NCI-H2196 (cell line): ENCODE measurements around the gene ST6GALNAC4.
A peak's percentile ranks its signal among the peaks of the same experiment; 100 is the strongest.

ENCODE experiments used
- DNase-seq: peaks from one replicate; lab custom pipeline; 2025; ENCODE audit not compliant: unreplicated experiment; lab: John Stamatoyannopoulos, UW

ST6GALNAC4 gene

DNA sequence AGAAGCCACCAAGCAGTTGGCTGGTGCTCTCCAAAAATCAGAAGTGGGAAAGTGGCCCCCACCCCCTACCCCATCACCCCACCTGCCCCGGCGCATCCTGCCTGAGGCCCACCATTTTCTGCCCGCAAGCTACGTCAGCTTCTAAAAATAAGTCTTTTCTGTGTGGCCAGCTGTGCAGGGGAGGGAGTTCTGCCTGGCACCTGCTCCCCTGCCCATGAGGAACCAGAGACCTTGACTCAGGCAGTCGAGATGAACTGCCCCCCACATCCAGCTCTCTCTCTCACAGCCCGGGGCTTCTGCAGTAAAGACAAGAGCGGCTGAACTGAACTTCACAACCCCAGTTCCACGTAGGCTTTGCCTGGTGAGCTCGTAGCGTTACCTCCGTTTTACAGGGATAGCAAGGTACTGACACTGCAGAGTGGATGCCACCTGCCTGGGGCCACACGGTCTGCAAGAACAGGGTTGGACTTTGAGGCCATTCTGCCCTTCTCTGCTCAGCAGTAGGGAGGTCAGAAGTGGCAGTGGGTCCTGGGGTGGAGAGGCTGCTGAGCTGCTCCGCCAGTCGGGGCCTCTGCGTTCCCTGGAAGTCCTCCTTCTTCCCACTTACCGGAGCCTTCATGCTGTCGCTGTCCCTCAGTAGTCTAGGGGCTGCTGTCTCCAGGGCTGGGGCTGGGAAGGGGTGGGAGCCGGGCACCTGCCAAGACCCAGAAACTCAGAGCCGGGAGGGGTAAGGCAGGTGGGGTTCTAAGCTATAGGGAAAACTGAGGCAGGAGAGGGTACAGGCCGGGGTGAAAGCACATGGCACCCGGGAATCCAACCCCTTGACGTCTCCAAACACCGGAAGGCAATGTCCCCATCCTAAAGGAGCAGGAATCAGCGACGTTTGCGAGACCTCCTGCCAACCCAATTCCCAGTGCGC lies 781 bp downstream of the ST6GALNAC4 start:
- no peak for DNase-seq

DNA sequence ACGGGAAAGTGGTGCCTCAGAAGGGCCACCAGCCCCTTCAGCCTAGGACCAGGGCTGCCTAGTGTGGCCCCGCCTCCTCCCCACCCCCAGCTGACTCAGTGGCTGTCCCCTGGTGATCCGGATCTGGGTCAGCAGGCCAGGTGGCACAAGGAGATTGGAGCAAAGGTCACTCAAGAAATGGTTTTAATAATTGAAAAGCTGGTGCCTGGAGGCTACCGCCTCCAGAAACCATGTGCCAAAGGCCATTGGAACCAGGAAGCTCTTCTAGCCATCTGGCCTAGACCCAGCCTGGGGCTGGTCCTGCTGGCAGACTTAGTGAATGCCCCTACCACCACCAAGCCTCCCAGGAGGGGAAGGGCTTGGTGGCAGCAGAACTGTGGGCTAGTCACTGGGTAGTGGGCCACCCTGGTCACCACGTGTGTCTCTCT lies 1.5 kb downstream of the ST6GALNAC4 start:
- DNase-seq: no peak

DNA sequence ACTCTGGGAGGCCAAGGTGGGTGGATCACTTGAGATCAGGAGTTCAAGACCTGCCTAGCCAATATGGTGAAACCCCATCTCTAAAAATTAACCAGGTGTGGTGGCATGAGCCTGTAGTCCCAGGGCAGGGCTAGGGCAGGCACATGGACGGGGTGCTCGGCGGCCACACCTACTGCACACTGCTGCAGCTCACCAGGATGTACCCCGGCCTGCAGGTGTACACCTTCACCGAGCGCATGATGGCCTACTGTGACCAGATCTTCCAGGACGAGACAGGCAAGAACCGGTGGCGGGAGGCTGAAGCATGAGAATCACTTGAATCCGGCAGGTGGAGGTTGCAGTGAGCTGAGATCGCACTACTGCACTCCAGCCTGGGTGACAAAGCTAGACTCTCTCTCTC lies 3.2 kb downstream of the ST6GALNAC4 start:
- no peak for DNase-seq

DNA sequence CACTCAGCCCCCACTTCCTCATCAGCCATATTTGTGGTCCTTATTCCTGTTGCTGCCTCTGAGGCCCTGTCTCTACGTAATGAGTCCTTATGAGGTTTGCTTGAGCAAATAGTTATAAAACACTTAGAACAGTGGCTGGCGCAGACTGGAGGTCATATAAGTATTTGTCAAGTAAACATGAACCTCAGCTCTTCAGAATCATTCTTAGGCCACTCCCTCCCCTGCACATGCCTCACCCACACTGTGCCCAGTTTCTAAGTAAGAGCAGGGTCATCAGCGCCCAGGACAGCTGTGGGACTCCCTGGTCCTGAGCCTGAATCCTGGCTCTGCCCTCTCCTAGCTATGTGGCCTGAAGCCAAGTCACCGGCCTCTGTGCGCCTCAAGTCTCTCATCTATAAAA lies 4.0 kb downstream of the ST6GALNAC4 start:
- peak; percentile 44 for DNase-seq

DNA sequence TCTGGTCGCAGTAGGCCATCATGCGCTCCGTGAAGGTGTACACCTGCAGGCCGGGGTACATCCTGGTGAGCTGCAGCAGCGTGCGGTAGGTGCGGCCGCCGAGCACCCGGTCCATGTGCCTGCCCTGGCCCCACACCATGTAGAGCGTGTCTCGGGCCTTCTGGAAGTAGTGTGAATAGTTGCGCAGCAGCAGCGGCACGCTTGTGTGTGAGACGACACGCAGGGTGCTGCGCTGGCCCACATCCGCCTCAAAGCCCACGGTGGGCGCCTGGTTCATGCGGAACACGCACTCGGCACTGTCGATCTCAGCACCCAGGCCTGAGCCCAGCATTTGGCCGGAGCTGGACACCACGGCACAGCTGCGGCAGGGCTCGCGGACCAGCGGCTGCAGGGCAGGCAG lies 4.5 kb downstream of the ST6GALNAC4 start:
- DNase-seq: no peak

DNA sequence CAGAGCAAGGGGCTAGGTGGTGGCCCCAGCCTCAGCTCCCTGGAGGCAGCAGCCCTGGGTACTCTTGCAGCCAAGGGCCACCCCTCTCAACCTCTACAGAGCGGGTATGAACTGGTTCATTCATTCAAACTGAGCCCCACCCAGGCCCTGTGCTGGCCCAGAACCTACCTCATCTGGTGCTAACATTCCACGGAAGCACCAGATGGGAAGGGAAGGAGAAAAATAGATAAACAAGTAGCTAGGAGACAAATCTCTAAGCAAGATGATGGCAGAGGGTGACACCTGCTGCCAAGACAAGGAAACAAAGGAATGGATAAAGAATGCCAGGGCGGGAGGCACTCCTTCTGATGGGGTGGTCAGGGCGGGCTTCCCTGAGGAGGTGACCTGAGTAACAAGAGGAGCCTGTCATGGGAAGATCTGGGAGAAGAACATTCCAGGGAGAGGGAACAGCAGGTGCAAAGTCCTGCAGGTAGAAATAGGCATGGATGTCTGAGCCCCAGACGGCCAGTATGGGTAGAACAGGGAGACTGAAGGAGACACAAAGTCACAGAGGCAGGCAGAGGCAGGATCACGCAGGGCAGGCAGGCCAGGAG lies 6.1 kb downstream of the ST6GALNAC4 start:
- no peak for DNase-seq

DNA sequence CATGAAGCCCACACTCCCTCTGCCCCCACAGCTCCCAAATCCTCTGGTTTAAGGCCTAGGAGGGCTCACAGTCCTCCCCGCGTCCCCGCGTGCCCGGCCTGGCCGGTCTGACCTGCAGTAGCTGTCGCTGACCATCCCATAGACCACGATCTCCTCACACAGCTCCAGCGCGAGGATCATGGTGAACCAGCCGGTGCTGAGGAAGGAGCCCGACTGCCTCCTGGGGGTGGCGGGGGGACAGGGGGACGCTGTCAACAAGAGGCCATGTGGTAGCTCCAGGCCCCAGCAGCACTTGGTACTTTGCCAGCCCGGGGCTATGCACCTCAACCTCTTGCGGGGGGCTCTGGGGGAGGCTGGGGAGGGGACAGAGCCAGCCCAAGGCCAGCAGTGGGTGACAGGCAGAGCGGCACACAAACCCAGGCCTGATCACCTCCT lies 7.0 kb downstream of the ST6GALNAC4 start:
- DNase-seq: no peak

DNA sequence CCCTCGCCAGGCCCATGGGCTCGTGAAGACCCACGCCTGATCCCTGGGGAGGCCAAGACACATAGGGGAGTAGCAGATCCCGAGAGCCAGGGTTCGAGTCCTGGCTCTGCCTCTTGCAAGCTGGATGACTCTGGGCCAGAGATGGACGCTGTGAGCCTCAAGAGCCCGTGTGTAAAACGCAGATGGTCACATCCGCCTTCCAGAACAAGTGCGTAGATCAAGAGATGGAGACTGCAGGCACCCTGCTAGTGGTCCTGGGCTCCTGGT lies 8.2 kb downstream of the ST6GALNAC4 start:
- no peak for DNase-seq

DNA sequence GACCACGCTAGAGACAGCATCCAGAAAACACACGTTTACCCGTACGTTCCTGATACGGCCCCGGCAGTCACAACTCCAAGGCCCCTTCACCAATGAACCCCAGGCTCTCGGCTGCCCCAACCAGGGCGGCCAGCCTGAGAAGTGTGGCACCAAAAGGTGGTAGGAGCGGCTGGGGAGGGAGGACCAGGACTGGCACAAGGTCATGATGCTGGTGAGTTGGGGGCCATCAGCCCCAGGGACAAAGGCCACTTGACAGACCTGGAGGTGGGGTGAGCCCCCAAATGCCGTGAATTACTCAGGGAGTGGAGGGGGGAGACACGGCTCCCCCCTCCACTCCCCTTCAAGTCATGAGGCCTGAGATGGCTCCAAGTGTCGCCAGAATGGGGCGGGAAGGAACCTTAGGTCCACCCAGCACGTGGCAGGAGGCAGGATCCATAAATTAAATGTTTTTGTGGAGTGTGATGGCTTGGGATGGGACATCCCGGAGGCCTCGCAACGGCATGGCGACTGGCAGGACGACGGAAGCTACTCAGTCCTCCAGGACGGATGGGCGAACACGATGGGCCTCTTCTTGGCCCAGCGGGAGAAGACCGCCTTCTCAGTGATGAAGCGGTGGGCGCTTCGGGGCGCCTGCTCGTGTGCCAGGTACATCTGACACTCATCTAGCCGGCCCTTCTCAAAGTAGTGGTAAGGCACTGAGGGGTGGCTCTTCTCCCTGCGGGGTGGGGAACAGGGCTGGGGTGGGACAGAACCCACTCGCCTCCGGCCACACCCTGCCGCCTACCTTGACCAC lies 8.8 kb downstream of the ST6GALNAC4 start:
- no peak for DNase-seq

DNA sequence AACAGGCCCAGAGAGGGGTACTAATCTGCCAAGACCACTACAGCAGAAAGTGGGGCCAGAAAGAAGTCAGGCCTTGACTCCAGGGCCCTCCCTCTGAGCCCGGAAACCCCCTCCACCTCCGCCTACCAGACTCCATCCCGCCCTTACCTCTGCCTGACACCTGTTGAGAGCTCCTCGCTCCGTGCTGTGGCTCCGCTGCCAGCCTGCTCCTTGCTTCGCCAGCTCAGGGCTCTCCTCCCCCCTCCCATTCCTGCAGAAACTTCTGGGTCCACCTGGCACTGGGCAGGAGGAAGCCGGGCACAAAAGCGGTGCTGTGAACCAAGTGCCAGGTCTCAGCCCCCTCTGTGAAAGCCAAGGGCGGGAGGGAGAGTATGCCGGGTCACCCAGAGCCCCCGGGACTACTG lies 11.1 kb downstream of the ST6GALNAC4 start:
- DNase-seq: no peak

DNA sequence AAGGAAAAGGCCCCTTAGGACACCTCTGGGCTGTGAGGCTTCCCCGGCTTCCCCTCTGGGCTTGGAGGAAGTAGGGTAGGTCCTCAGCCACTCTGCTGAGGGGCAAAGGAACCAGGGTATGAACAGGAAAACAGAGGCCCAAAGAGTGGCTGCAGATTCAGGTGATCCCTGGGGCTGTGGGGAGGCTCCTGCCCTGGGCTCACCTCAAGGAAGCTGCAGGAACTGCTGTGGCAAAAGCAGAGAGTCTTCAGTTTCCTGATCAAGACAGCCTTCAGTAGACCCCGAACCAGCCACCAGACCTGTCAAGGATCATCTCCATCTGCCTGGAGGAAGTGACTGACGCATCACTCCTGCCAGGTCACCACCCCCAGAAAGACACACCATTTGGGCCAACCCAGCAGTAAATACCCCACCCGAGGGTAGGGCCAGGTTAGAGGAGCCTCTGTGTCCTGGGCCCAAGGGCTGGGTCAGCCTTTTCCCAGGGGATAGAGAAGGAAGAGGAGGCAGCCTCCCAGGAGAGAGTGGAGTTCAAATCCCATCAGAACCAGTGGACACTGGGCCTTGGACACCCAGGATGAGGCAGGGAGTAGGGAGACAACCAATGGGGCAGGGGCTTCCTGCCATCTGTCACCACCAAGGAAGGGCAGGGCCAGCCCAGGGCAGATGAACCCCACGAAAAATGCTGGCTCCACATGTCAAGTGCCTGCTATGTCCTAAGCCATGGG lies 11.7 kb downstream of the ST6GALNAC4 start:
- DNase-seq: no peak

DNA sequence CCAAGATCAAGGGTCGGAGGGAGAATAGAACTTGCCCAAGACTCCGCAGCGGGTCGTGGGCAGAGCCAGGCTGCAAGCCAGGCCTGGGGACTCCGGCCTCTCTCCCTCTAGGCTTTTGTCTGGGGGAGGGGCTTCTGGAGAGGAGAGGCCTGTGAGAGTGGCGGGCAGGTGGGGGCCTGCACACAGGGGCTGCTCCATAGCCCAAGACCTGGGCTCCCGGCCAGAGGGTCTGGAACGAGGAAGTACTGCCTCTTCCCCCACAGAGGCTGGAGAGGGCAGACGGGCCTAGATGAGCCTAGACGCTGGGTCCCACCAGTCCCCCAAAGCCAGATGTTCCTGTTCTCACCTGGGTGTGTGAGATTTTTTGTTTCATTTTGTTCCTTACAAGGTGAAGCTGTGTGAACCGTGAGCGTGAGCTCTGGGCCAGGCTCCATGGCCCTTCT lies 12.3 kb downstream of the ST6GALNAC4 start:
- DNase-seq: no peak

DNA sequence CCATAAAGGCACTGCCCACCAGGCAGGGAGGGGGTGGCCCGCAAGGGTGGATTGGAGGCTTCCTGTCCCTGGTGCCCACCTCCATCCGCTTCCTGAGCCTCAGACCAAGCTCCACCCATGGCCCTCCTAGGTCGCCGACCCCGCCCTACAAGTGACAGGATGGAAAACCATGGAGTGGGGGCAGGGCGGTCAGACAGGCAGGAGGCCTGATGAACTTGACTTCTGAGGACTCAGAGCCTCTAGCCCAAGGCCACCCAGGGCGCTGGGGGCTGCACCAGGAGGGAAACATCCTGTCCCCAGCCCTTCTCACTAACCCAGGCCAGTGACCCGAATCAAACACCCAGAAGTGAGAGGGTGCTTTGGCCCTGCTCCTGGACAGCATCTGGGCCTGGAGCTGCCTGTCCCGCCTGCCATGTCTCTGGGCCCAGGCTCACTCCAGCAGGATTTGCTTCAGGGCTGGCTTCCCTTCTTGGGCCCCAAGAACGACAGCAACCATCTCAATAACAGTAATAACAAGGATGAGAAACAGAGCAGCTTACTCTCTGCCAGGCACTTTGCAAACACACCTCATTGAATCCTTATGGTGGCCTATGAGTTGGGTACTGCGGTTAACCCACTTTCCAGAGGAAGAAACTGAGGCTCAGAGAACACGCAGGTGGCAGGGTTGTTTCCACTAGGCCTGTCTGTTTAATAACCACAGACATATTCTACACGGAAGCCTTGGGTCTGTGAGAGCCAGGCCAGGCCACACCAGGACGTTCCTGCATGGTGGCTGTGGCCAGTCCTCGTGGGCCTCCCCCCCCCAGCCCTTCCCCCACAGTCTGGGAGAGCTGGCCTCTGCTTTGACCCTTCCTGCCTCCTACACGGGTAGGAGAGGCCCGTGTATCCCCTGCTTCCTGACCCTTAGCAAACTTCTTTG lies 13.0 kb downstream of the ST6GALNAC4 start:
- no peak for DNase-seq

DNA sequence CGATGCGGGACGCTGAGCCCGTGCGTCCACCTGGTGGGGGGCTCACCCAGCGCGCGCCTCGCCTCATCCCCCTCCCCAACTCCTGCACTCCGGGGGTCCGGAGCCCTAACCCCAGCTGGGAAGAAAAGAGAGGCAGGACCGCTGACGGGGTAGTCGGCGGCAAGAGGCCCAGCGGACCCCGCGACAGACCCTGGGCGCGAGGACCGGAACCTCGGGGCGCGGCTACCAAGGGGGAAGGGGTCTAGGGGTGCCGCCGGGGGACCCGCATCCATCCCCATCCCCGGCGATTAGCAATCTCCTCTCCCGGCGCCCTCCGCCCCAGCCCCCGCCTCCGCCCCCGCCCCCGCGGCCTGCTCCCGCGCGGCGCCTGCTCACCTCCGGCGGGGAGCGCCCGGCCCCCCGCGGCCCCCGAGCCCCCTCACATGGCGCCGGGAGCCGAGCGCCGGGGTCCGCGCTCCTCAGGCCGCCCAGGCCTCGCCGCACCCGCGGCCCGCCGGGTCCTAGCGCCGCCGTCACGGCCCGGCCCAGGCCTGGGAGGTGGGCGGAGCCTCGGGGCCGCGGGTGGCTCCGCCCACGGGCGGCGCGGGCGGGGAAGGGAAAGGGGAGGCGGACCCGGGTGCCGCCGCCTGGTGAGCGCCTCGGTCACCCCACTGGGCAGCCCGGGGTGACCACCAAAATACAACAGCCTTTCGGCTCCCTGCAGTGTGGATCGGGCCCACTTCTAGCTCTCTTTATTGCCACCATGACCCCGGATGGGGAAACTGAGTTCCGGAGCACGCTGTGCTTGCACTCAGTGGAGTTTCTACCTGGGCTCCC lies 17.5 kb downstream of the ST6GALNAC4 start, which contains the start of gene ST6GALNAC6:
TSS of gene ST6GALNAC6 (minus strand) at position 476 of the 816 bp plus-strand sequence. CDS start 1,622 bp downstream, outside the sequence.
- DNase-seq: peak; percentile 72

DNA sequence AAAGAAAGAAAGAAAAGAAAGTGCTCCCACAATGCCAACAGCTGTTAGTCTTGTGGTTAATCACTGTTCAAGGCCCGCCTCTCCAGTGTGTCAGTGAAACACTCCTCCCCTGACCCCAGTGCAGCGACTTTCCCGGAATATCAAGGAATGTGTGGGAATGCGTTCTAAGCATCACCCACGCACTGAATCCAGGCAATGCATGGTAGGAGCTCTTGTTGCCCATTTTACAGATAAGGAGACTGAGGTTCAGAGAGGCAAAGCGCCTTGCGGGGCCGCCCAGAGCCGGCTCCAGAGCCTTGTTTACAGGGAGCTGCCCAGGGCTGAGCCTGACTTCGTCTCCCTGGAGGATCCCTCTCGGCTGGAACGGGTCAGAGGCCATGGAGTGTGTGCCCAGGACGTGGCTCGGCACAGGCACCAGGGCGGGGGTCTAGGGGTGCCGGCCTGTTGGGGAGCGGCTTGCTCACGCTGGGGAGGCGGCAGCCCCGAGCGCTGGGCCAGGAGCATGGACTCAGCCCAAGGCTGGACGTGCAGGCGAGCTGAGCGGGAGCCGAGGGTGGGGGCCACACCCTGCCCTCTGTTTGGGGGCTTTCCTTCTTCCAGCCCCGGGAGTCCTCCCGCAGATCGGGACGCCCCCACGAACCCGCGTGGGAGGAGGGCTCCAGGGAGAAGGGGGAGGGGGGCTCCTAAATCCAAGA lies 18.3 kb downstream of the ST6GALNAC4 start:
- no peak for DNase-seq

DNA sequence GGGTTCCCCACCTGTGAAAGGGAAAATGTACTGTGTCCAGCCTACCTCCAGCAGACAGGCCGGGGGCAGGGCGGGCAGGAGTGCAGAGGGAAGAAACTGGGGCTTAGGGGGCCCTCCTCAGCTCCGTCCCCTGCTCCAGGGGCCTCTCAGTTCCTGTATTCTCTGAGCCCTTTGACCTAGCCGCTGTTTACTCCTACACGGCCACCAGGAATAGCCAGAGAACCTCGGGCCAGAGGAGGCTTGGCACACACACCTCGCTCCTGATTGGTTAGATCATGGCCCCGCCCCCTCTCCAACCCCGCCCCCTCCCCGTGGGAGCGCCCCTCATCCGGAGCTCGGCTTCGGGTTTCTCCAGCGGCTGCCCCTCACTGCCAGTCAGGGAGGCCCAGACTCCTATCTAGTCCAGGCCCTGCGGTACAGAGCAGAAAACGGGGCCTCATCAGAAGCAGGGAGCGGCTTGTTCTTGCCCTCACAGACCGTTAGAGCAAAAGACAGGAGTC lies 19.6 kb downstream of the ST6GALNAC4 start:
- DNase-seq: peak; percentile 31

DNA sequence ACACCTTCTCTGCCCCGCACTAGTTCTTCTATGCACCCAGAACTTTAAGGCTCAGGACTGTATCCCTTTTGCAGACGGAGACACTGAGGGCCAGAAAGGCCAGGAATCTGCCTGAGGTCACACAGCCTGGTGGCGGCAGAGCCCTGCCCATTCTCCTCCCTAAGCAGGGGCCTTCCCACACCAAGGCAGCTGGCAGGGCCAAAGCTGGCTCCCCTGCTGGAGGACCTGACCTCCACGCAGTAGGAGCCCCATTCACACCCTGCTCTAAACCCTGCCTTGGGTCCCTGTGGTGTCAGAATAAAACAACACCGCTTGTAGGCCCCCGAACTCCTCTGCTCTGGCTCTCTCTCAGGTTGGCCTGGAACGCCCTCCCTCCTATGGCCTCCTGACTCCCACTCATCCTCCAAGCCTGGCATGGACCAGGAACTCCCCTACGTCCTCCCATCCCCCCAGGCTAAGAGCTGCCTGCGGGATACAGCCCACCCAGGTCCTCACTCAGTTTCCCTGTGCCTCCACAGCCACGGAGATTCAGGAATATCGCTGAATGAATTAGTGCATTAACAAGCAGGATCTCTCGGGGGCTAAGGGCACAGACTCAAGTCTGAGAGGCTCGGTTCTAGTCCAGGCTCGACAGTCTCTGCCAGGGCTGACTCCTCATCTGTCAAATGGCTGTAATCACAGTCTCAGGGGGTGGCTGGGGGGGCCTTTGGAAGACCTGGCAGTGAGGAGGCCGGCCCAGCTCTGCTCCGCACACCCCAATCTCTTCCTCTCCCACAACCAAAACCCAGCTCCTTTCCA lies 20.2 kb downstream of the ST6GALNAC4 start:
- no peak for DNase-seq

DNA sequence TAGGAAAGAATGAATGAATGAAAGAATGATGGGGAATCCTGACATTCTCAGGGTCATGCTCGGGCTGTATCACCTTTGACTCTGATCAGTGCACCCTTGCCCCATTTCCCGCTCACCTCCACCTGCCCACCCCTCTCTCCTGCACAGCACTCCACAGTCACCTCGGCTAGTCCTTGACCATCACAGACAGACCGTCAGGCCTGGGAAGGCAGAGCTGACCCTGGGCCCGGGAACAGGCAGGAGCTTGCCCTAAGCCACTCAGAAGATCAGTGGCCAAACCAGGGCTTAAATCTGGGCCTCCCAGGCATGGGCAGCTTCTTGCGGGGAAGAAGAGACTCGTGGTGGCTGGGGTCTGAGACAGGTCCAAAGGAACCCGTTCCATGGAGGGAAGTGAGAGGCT lies 21.0 kb downstream of the ST6GALNAC4 start:
- no peak for DNase-seq
